Neural progenitor cell (in vitro differentiated cells): ENCODE data around the gene DCDC2. TPM values are rescaled to one million over a fixed set of nuclear protein-coding genes. Genes with fewer than 3 reads are reported as not detected.
"Not testable (repeated sequence)": the region's sequence is repeated elsewhere in the genome, so short reads cannot be mapped to it uniquely, and the experiment has no call there.

Experiments
- DNase-seq: peaks from one replicate; pipeline ENCODE4 v3.0.0-alpha.2; 2016; ENCODE audit warnings: low spot score
- H2AFZ ChIP-seq: fragments of 200-600 bp; sonication (generic); replicated peaks from 2 replicates; pipeline ENCODE4 v1.6.1; 2016; ENCODE audit warnings: antibody characterized with exemption
- H3F3A ChIP-seq: fragments of 200-600 bp; sonication (generic); 2 replicates; pipeline ENCODE4 v1.6.1; 2016; ENCODE audit warnings: antibody characterized with exemption, low read depth
- H3K27ac ChIP-seq: fragments of 200-600 bp; sonication (generic); 2 replicates; pipeline ENCODE4 v1.5.1; 2016; ENCODE audit warnings: mild to moderate bottlenecking
- H3K27me3 ChIP-seq: fragments of 200-600 bp; sonication (generic); 2 replicates; pipeline ENCODE4 v1.6.1; 2016; ENCODE audit warnings: mild to moderate bottlenecking, moderate library complexity
- H3K36me3 ChIP-seq: fragments of 200-600 bp; sonication (generic); 2 replicates; pipeline ENCODE4 v1.5.1; 2016
- H3K4me1 ChIP-seq: fragments of 200-600 bp; sonication (generic); 2 replicates; pipeline ENCODE4 v1.6.1; 2016; ENCODE audit warnings: mixed run types
- H3K4me2 ChIP-seq: fragments of 200-600 bp; sonication (generic); 2 replicates; pipeline ENCODE4 v1.6.1; 2016
- H3K4me3 ChIP-seq: fragments of 200-600 bp; sonication (generic); 2 replicates; pipeline ENCODE4 v1.5.1; 2016
- H3K79me2 ChIP-seq: fragments of 200-600 bp; sonication (generic); 2 replicates; pipeline ENCODE4 v1.6.1; 2016; ENCODE audit warnings: low read depth
- H3K9ac ChIP-seq: fragments of 200-600 bp; sonication (generic); 2 replicates; pipeline ENCODE4 v1.6.1; 2016
- H3K9me3 ChIP-seq: fragments of 200-600 bp; sonication (generic); 2 replicates; pipeline ENCODE4 v1.5.1; 2016; ENCODE audit warnings: low read depth
- H4K20me1 ChIP-seq: fragments of 200-600 bp; sonication (generic); 2 replicates; pipeline ENCODE4 v1.6.1; 2016; ENCODE audit warnings: low read depth
- H3K27ac Mint-ChIP-seq: 3 replicates; pipeline ENCODE4 v1.8.0; 2021; ENCODE audit warnings: mixed read lengths
- H3K27me3 Mint-ChIP-seq: 2 replicates; pipeline ENCODE4 v1.8.0; 2022; ENCODE audit warnings: low read depth, mild to moderate bottlenecking, inconsistent platforms, moderate library complexity, mixed read lengths; ENCODE audit not compliant: insufficient read depth
- H3K36me3 Mint-ChIP-seq: 3 replicates; pipeline ENCODE4 v1.8.0; 2021; ENCODE audit warnings: mixed read lengths
- H3K4me1 Mint-ChIP-seq: 3 replicates; pipeline ENCODE4 v1.8.0; 2021; ENCODE audit warnings: mixed read lengths
- H3K4me3 Mint-ChIP-seq: 3 replicates; pipeline ENCODE4 v1.8.0; 2021; ENCODE audit warnings: mild to moderate bottlenecking, moderate library complexity, mixed read lengths
- H3K9me3 Mint-ChIP-seq: 3 replicates; pipeline ENCODE4 v1.8.0; 2020; ENCODE audit warnings: mixed read lengths
- CTCF ChIP-seq: fragments of 200-600 bp; sonication (generic); IDR thresholded peaks from 2 replicates; pipeline ENCODE4 v1.5.1; 2017; ENCODE audit warnings: antibody characterized with exemption, mild to moderate bottlenecking
- EZH2 ChIP-seq: fragments of 200-600 bp; sonication (generic); IDR thresholded peaks from 2 replicates; pipeline ENCODE4 v1.6.1; 2017; ENCODE audit warnings: antibody characterized with exemption, mild to moderate bottlenecking, moderate library complexity
- EZH2phosphoT487 ChIP-seq: fragments of 200-600 bp; sonication (generic); IDR thresholded peaks from 2 replicates; pipeline ENCODE4 v1.6.1; 2017; ENCODE audit warnings: antibody characterized with exemption
- total RNA-seq: library from RNA; depleted of rRNA; stranded (reverse); fragments of >200 nt; gene quantifications from 2 replicates; pipeline ENCODE4 v1.2.3, GENCODE V29; 2015; ENCODE audit warnings: low replicate concordance

DCDC2 gene
- total RNA-seq, 1 donor from 2014 or later = not detected

GRCh38 chr6:24385536-24386269 is 27.8 kb upstream of the DCDC2 start:
- no peak for DNase-seq
- no peaks in the 10 kb centered on the region for H3K36me3 ChIP-seq
- H3K4me1 Mint-ChIP-seq = no peaks in the 10 kb centered on the region
- H3K9me3 Mint-ChIP-seq = peaks cover 2% of the 10 kb centered on the region
- no peaks in the 10 kb centered on the region for H3K79me2 ChIP-seq
- no peak overlapping the region for H3K4me3 ChIP-seq
- no peaks in the 10 kb centered on the region for H3K27me3 Mint-ChIP-seq
- H3K4me1 ChIP-seq = no peaks in the 10 kb centered on the region
- no peak overlapping the region for H2AFZ ChIP-seq
- no peak overlapping the region for H3K27ac Mint-ChIP-seq
- H3K27me3 ChIP-seq = no peaks in the 10 kb centered on the region
- H3K36me3 Mint-ChIP-seq = no peaks in the 10 kb centered on the region
- no peak overlapping the region for H3K4me2 ChIP-seq
- TF ChIP-seq CTCF (no peak), EZH2 (no peak), EZH2phosphoT487 (no peak)
- no peaks in the 10 kb centered on the region for H3F3A ChIP-seq
- H3K4me3 Mint-ChIP-seq = no peak overlapping the region
- no peaks in the 10 kb centered on the region for H4K20me1 ChIP-seq
- no peaks in the 10 kb centered on the region for H3K9me3 ChIP-seq
- no peak overlapping the region for H3K27ac ChIP-seq
- H3K9ac ChIP-seq = no peak overlapping the region

DNA sequence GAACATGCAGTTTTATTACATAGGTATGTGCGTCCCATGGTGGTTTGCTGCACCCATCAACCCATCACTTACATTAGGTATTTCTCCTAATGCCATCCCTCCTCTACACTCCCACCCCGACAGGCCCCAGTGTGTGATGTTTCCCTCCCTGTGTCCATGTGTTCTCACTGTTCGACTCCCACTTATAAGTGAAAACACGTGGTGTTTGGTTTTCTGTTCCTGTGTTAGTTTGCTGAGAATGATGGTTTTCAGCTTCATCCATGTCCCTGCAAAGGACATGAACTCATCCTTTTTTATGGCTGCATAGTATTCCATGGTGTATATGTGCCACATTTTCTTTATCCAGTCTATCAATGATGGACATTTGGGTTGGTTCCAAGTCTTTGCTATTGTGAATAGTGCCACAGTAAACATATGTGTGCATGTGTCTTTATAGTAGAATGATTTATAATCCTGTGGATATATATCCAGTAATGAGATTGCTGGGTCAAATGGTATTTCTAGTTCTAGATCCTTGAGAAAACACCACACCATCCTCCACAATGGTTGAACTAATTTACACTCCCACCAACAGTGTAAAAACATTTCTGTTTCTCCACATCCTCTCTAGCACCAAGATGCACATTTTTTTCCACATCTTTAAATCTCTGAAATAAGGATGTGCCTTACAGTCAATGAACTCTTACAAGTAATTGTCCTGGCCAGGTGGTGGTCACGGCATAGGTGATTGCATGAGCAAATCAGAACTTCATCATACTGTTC is 26.7 kb upstream of the DCDC2 start:
- not testable (repeated sequence) for H3K4me1 Mint-ChIP-seq, H3K4me2 ChIP-seq, H3K27me3 Mint-ChIP-seq, DNase-seq, H3K36me3 ChIP-seq, H3K9me3 Mint-ChIP-seq, H3K4me1 ChIP-seq, H2AFZ ChIP-seq, H3F3A ChIP-seq, H3K36me3 Mint-ChIP-seq, H3K4me3 ChIP-seq, H3K4me3 Mint-ChIP-seq, H3K9me3 ChIP-seq, H3K27ac Mint-ChIP-seq, H3K9ac ChIP-seq, H3K27me3 ChIP-seq, H3K27ac ChIP-seq, H4K20me1 ChIP-seq, H3K79me2 ChIP-seq

- not testable (repeated sequence) for H3K9ac ChIP-seq, DNase-seq, H3K79me2 ChIP-seq, H3K27ac ChIP-seq, H3K4me2 ChIP-seq, H3K9me3 ChIP-seq, H4K20me1 ChIP-seq, H3K4me3 ChIP-seq, H3K36me3 Mint-ChIP-seq, H3K4me1 ChIP-seq, H3F3A ChIP-seq, H3K27me3 Mint-ChIP-seq, H3K4me1 Mint-ChIP-seq, H3K4me3 Mint-ChIP-seq, H3K9me3 Mint-ChIP-seq, H3K27ac Mint-ChIP-seq, H3K36me3 ChIP-seq, H2AFZ ChIP-seq, H3K27me3 ChIP-seq
Measured at GRCh38 chr6:24382891-24383494, 25.1 kb upstream of the DCDC2 start.

- H3K4me3 Mint-ChIP-seq = no peak overlapping the region
- no peaks in the 10 kb centered on the region for H3F3A ChIP-seq
- no peak overlapping the region for H3K4me3 ChIP-seq
- no peak overlapping the region for H3K27ac ChIP-seq
- no peaks in the 10 kb centered on the region for H3K9me3 ChIP-seq
- no peaks in the 10 kb centered on the region for H3K36me3 Mint-ChIP-seq
- H3K9me3 Mint-ChIP-seq = peaks cover 4% of the 10 kb centered on the region
- H3K36me3 ChIP-seq = no peaks in the 10 kb centered on the region
- no peak overlapping the region for H3K4me2 ChIP-seq
- DNase-seq = no peak
- no peak overlapping the region for H2AFZ ChIP-seq
- no peaks in the 10 kb centered on the region for H3K79me2 ChIP-seq
- no peaks in the 10 kb centered on the region for H3K4me1 ChIP-seq
- H3K9ac ChIP-seq = no peak overlapping the region
- H3K27me3 ChIP-seq = no peaks in the 10 kb centered on the region
- H3K27me3 Mint-ChIP-seq = peaks cover 5% of the 10 kb centered on the region
- H4K20me1 ChIP-seq = no peaks in the 10 kb centered on the region
- TF ChIP-seq CTCF (no peak), EZH2phosphoT487 (no peak), EZH2 (no peak)
- H3K4me1 Mint-ChIP-seq = no peaks in the 10 kb centered on the region
- H3K27ac Mint-ChIP-seq = no peak overlapping the region
Measured at GRCh38 chr6:24382220-24382540, 24.3 kb upstream of the DCDC2 start.
